Measurements from ENCODE around the gene PSKH1.

GRCh38 chr16:67962135-67962534 lies 69.1 kb downstream of the PSKH1 start:
- no peak for TF ChIP-seq EZH2phosphoT487 (IDR thresholded peaks at IDR 0.05; ENCODE audit: insufficient read depth, low read depth)
- TF ChIP-seq EZH2 (IDR thresholded peaks at IDR 0.05; ENCODE audit: insufficient read depth, poor library complexity, severe bottlenecking) = no peak
